Neural progenitor cell (in vitro differentiated cells): Measurements from ENCODE around the gene FAM25C. TPM values are rescaled to one million over a fixed set of nuclear protein-coding genes. Genes with fewer than 3 reads are reported as not detected.
"Not testable (repeated sequence)": the region's sequence is repeated elsewhere in the genome, so short reads cannot be mapped to it uniquely, and the experiment has no call there.

Experiments used
- DNase-seq: peaks from one replicate; pipeline ENCODE4 v3.0.0-alpha.2; 2016; ENCODE audit warnings: low spot score
- H2AFZ ChIP-seq: fragments of 200-600 bp; sonication (generic); replicated peaks from 2 replicates; pipeline ENCODE4 v1.6.1; 2016; ENCODE audit warnings: antibody characterized with exemption
- H3F3A ChIP-seq: fragments of 200-600 bp; sonication (generic); 2 replicates; pipeline ENCODE4 v1.6.1; 2016; ENCODE audit warnings: antibody characterized with exemption, low read depth
- H3K27ac ChIP-seq: fragments of 200-600 bp; sonication (generic); 2 replicates; pipeline ENCODE4 v1.5.1; 2016; ENCODE audit warnings: mild to moderate bottlenecking
- H3K27me3 ChIP-seq: fragments of 200-600 bp; sonication (generic); 2 replicates; pipeline ENCODE4 v1.6.1; 2016; ENCODE audit warnings: mild to moderate bottlenecking, moderate library complexity
- H3K36me3 ChIP-seq: fragments of 200-600 bp; sonication (generic); 2 replicates; pipeline ENCODE4 v1.5.1; 2016
- H3K4me1 ChIP-seq: fragments of 200-600 bp; sonication (generic); 2 replicates; pipeline ENCODE4 v1.6.1; 2016; ENCODE audit warnings: mixed run types
- H3K4me2 ChIP-seq: fragments of 200-600 bp; sonication (generic); 2 replicates; pipeline ENCODE4 v1.6.1; 2016
- H3K4me3 ChIP-seq: fragments of 200-600 bp; sonication (generic); 2 replicates; pipeline ENCODE4 v1.5.1; 2016
- H3K79me2 ChIP-seq: fragments of 200-600 bp; sonication (generic); 2 replicates; pipeline ENCODE4 v1.6.1; 2016; ENCODE audit warnings: low read depth
- H3K9ac ChIP-seq: fragments of 200-600 bp; sonication (generic); 2 replicates; pipeline ENCODE4 v1.6.1; 2016
- H3K9me3 ChIP-seq: fragments of 200-600 bp; sonication (generic); 2 replicates; pipeline ENCODE4 v1.5.1; 2016; ENCODE audit warnings: low read depth
- H4K20me1 ChIP-seq: fragments of 200-600 bp; sonication (generic); 2 replicates; pipeline ENCODE4 v1.6.1; 2016; ENCODE audit warnings: low read depth
- H3K27ac Mint-ChIP-seq: 3 replicates; pipeline ENCODE4 v1.8.0; 2021; ENCODE audit warnings: mixed read lengths
- H3K27me3 Mint-ChIP-seq: 2 replicates; pipeline ENCODE4 v1.8.0; 2022; ENCODE audit warnings: low read depth, mild to moderate bottlenecking, inconsistent platforms, moderate library complexity, mixed read lengths; ENCODE audit not compliant: insufficient read depth
- H3K36me3 Mint-ChIP-seq: 3 replicates; pipeline ENCODE4 v1.8.0; 2021; ENCODE audit warnings: mixed read lengths
- H3K4me1 Mint-ChIP-seq: 3 replicates; pipeline ENCODE4 v1.8.0; 2021; ENCODE audit warnings: mixed read lengths
- H3K4me3 Mint-ChIP-seq: 3 replicates; pipeline ENCODE4 v1.8.0; 2021; ENCODE audit warnings: mild to moderate bottlenecking, moderate library complexity, mixed read lengths
- H3K9me3 Mint-ChIP-seq: 3 replicates; pipeline ENCODE4 v1.8.0; 2020; ENCODE audit warnings: mixed read lengths
- total RNA-seq: library from RNA; depleted of rRNA; stranded (reverse); fragments of >200 nt; gene quantifications from 2 replicates; pipeline ENCODE4 v1.2.3, GENCODE V29; 2015; ENCODE audit warnings: low replicate concordance
- TF ChIP-seq, protein P1 (sequence below): fragments of 200-600 bp; sonication (generic); IDR thresholded peaks from 2 replicates; pipeline ENCODE4 v1.5.1; 2017; ENCODE audit warnings: antibody characterized with exemption, mild to moderate bottlenecking

Gene FAM25C
- total RNA-seq, 1 donor from 2014 or later, result not detected

DNA sequence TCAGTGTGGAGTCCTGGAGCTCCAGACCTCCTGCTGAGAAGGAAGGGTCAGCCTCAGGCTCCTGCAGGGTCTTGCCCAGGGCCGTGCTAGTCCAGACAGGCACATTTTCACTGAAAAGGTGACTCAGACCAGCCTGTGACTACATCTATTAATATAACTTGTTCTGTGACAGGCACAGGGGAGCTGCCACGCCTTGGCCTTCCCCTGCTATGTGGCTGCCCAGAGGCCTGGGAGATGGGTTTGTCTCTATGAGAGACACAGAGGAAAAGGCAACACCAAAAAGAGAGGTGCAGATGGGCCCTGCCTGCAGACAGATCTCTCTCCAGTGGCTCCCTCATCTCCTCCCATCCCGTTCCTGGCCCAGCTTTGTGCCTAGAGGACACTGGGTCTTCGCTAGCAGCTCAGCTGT lies 10.0 kb downstream of the FAM25C start:
- H3K27ac ChIP-seq, H3K36me3 ChIP-seq, H3K79me2 ChIP-seq, H3K27me3 Mint-ChIP-seq, H3K4me2 ChIP-seq, DNase-seq, H3K9me3 ChIP-seq, H3F3A ChIP-seq, H3K4me1 Mint-ChIP-seq, H3K4me1 ChIP-seq, H3K9ac ChIP-seq, H4K20me1 ChIP-seq, H3K9me3 Mint-ChIP-seq, H3K4me3 ChIP-seq, H3K4me3 Mint-ChIP-seq, H3K36me3 Mint-ChIP-seq, H3K27me3 ChIP-seq, H3K27ac Mint-ChIP-seq, H2AFZ ChIP-seq: not testable (repeated sequence)

DNA sequence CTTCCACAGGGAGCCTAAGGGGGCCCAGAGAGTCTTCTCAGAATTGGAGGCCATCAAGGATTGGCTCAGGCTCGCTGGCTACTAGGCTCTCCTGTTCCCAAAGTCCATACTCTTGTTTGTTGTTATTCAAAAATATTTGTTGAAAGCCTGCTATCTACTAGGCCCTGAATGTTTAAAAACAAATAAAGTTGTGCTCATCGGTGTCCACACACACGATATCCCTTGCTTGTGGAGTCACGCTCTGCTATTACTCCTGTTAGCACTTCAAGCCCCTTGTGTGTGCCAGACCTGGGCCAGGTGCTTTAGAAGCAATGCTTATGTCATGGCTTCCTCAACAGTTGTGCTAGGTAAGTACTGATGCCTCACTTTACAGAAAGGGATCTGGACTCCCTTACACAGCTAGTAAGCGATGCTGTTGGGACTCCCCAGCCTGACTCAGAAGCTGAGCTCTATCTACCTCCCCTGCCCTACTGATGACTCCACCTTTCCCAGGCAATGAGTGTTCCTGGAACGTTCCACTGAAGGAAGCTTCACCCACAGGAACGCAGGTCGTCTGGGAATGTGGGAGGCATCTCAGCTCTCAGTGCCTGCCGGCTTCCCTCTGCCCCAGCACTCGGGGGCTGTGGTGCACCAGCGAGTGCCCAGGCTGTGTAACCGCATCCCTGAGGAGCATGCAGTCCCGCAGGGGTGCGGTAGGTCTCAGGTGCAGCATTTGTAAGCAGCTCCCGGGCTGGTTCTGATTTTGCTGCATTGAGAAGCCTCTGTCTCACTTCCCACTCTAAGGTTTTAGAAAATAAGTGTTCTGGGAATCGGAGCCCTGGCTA lies 10.7 kb downstream of the FAM25C start:
- H3K9ac ChIP-seq, H3K4me2 ChIP-seq, H3K9me3 ChIP-seq, H3K9me3 Mint-ChIP-seq, H3K4me1 ChIP-seq, H3K36me3 ChIP-seq, H3K27ac Mint-ChIP-seq, H3K27me3 Mint-ChIP-seq, H3K27ac ChIP-seq, H3K79me2 ChIP-seq, H3K4me3 ChIP-seq, H4K20me1 ChIP-seq, H3K4me1 Mint-ChIP-seq, H3K4me3 Mint-ChIP-seq, DNase-seq, H3K27me3 ChIP-seq, H3K36me3 Mint-ChIP-seq, H3F3A ChIP-seq, H2AFZ ChIP-seq: not testable (repeated sequence)

DNA sequence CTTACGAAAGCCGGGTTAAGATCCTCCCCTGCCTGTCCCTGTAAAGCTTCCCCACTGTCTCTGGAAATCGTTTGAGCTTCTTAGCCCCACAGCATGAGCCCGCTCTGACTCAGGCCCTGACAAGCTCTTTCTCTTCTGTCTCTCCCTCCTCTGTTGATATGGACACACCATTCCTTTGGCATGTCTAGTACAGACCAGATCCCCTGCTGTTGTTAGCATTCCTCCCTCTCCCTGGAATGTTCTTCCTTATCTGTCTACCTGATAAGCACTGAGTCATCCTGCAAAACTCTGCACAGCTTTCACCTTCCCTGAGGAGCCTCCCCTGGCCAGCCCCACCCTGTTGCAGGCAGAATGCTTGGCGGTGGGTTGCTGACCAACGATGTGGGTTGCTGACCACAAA lies 11.6 kb downstream of the FAM25C start:
- not testable (repeated sequence) for H3K4me3 Mint-ChIP-seq, H4K20me1 ChIP-seq, H3K27me3 ChIP-seq, H3K27ac Mint-ChIP-seq, H3K36me3 ChIP-seq, H3K9ac ChIP-seq, H3K36me3 Mint-ChIP-seq, H3K27ac ChIP-seq, DNase-seq, H2AFZ ChIP-seq, H3K4me1 ChIP-seq, H3K27me3 Mint-ChIP-seq, H3K4me3 ChIP-seq, H3F3A ChIP-seq, H3K4me2 ChIP-seq, H3K4me1 Mint-ChIP-seq, H3K9me3 ChIP-seq, H3K79me2 ChIP-seq, H3K9me3 Mint-ChIP-seq

DNA sequence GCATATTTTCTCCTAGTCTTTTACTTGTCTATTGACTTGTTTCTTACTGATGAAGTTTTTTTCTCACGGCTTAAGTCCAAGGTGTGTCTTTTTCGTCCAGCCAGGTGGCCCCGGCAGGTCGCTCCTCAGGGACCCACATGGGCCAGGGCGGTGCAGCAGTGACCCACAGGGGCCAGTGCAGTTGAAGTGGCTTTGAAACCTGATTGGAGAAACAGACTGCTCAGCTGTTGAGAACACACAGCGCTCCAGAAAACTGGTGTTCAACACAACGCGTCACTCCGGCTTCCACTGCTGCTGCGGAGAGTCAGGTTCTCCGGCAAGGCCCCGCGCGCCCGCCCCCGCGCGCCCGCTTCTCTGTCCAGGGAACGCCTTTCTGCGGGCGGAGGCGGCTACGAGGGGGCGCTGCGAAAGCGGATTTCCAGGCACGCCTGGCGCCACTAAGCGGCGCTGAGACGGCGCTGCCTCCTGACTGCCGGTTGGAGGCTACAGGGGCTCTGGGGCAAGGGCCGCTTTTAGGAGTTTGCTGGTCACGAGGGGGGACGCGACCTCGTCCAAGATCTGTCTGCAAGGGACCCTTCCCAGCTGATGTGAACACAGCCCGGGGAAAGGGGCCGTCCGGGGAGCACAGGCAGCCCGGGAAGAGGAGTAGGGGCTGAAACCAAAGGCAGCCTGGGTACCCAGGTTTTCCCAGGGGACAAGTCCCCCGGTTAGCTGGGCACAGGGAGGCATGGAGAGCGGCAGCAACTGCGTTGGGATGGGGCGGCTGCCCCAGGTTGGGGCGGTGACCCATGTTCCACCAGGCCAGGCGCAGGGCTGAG lies 13.0 kb downstream of the FAM25C start:
- H3F3A ChIP-seq, H3K4me2 ChIP-seq, H3K4me1 ChIP-seq, H3K27ac ChIP-seq, H3K9ac ChIP-seq, H4K20me1 ChIP-seq, H3K27me3 ChIP-seq, H3K27ac Mint-ChIP-seq, H3K36me3 Mint-ChIP-seq, H3K27me3 Mint-ChIP-seq, H3K36me3 ChIP-seq, H3K4me3 Mint-ChIP-seq, H2AFZ ChIP-seq, H3K4me3 ChIP-seq, H3K79me2 ChIP-seq, DNase-seq, H3K9me3 ChIP-seq, H3K9me3 Mint-ChIP-seq, H3K4me1 Mint-ChIP-seq: not testable (repeated sequence)
- TF ChIP-seq, protein P1, sequence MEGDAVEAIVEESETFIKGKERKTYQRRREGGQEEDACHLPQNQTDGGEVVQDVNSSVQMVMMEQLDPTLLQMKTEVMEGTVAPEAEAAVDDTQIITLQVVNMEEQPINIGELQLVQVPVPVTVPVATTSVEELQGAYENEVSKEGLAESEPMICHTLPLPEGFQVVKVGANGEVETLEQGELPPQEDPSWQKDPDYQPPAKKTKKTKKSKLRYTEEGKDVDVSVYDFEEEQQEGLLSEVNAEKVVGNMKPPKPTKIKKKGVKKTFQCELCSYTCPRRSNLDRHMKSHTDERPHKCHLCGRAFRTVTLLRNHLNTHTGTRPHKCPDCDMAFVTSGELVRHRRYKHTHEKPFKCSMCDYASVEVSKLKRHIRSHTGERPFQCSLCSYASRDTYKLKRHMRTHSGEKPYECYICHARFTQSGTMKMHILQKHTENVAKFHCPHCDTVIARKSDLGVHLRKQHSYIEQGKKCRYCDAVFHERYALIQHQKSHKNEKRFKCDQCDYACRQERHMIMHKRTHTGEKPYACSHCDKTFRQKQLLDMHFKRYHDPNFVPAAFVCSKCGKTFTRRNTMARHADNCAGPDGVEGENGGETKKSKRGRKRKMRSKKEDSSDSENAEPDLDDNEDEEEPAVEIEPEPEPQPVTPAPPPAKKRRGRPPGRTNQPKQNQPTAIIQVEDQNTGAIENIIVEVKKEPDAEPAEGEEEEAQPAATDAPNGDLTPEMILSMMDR, result peak; percentile 15

DNA sequence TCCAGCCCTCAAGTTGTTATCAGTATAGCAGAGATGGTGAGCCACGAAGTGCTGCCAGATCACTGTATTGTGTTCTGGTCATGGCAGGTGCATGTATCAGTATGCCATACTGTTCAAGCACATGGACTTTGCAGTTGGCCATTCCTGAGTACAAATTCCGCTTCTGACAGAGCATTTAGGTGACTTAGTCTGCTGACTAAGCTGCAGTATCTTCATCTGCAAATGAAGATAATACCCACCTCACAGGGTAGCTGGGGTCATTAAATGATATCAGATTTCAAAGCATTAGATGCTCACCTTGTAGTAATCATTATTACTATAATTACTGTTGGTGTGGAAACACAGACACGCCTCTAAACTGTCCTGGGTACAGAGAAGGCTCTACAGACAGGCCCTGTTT lies 24.2 kb downstream of the FAM25C start:
- H3K36me3 Mint-ChIP-seq, H3K4me3 Mint-ChIP-seq: not testable (repeated sequence)

DNA sequence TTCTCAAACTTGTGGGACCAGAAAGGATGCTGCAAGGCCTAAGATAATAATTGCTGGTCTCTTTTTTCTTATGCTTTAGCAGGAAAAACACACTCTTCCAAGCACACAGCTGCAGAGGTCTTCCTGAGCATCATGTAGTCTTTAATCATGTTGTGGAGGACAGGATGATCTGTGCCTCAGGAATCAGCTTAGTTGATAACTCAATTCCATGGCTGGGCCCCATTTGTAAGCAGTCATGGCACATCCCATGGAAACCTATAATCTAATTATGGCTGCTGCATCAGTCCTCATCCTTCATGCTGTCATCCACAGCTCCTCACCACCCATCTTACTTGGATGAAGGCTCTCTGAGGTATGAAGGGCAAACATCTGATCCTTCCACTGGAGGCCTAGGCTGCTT lies 26.5 kb downstream of the FAM25C start:
- H3K79me2 ChIP-seq, H3K4me1 ChIP-seq, H3K27ac ChIP-seq, H3K27me3 ChIP-seq, H3F3A ChIP-seq, H4K20me1 ChIP-seq, H3K4me2 ChIP-seq, H3K4me1 Mint-ChIP-seq, H3K9ac ChIP-seq, H3K36me3 Mint-ChIP-seq, H2AFZ ChIP-seq, H3K9me3 Mint-ChIP-seq, H3K27me3 Mint-ChIP-seq, H3K4me3 ChIP-seq, H3K9me3 ChIP-seq, DNase-seq, H3K4me3 Mint-ChIP-seq, H3K36me3 ChIP-seq, H3K27ac Mint-ChIP-seq: not testable (repeated sequence)

More for the DNA sequence above, 24.2 kb downstream of the FAM25C start:
- not testable (repeated sequence) for H3K4me2 ChIP-seq, DNase-seq, H3K9ac ChIP-seq, H3K79me2 ChIP-seq, H3K27me3 Mint-ChIP-seq, H3K9me3 ChIP-seq, H3K27ac Mint-ChIP-seq, H3K27me3 ChIP-seq, H3F3A ChIP-seq, H3K4me3 ChIP-seq, H3K27ac ChIP-seq, H3K4me1 ChIP-seq, H4K20me1 ChIP-seq, H3K36me3 ChIP-seq, H2AFZ ChIP-seq, H3K4me1 Mint-ChIP-seq, H3K9me3 Mint-ChIP-seq

DNA sequence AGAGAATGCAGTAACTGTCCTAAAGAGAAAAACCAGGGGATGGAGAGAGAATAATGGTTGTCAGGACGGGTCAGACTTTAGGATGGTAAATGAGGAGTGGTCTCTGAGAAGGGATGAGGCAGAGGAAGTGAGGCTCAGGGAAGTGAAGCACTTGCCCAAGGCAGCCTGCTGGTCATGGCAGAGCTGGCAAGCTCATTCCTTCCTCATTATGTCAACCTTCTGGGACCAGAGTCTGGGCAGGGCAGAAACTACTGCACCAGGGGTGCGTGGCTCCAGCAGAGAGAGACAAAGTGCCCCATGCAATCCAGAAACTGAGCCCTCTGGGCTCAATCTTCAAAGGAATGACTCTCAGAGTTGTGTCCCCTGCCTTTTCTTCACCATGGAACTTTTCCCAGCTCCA lies 27.5 kb downstream of the FAM25C start:
- not testable (repeated sequence) for H3K4me3 Mint-ChIP-seq, H3K79me2 ChIP-seq, DNase-seq, H3K27ac ChIP-seq, H2AFZ ChIP-seq, H3K4me2 ChIP-seq, H3K4me1 ChIP-seq, H3K9me3 ChIP-seq, H3K27me3 ChIP-seq, H3K4me3 ChIP-seq, H3F3A ChIP-seq, H3K9me3 Mint-ChIP-seq, H3K27me3 Mint-ChIP-seq, H3K4me1 Mint-ChIP-seq, H3K36me3 ChIP-seq, H3K36me3 Mint-ChIP-seq, H3K9ac ChIP-seq, H4K20me1 ChIP-seq, H3K27ac Mint-ChIP-seq
